Upper lobe of left lung (tissue), 6 donors: ENCODE results near the gene AP1B1. TPM values are rescaled to one million over a fixed set of nuclear protein-coding genes. Genes with fewer than 3 reads are reported as not detected.

Source experiments
- ATAC-seq, 2 donors: fragments of 200-7000 bp; cut with Tn5 transposase; one replicate each; pipeline ENCODE4 v1.9.1; 2022; ENCODE audit warnings: mild to moderate bottlenecking in 2 of 2, moderate library complexity in 2 of 2; ENCODE audit not compliant: low FRiP score in 2 of 2
- DNase-seq, 2 donors: peaks; one replicate each; pipeline ENCODE4 v3.0.0-alpha.2; 2019 to 2020
- H3K27ac ChIP-seq, 4 donors: fragments of 200-600 bp; sonication (generic); one replicate each; pipeline ENCODE4 v1.5.1; 2016 to 2019
- H3K27me3 ChIP-seq, 4 donors: fragments of 200-600 bp; sonication (generic); one replicate each; pipeline ENCODE4 v1.5.1; 2017 to 2019
- H3K36me3 ChIP-seq, 4 donors: fragments of 200-600 bp; sonication (generic); one replicate each; pipeline ENCODE4 v1.5.1; 2016 to 2019
- H3K4me1 ChIP-seq, 4 donors: fragments of 200-600 bp; sonication (generic); one replicate each; pipeline ENCODE4 v1.5.1; 2018 to 2019
- H3K4me3 ChIP-seq, 4 donors: fragments of 200-600 bp; sonication (generic); one replicate each; pipeline ENCODE4 v1.5.1; 2017 to 2019; ENCODE audit warnings: mild to moderate bottlenecking in 2 of 4, moderate library complexity in 1 of 4
- H3K9me3 ChIP-seq, 4 donors: fragments of 200-600 bp; sonication (generic); one replicate each; pipeline ENCODE4 v1.5.1; 2018 to 2019
- EP300 ChIP-seq, 4 donors: sonication (generic); formaldehyde crosslinking; IDR thresholded peaks; one replicate each; pipeline ENCODE4 v1.5.1; 2017; ENCODE audit warnings: antibody characterized with exemption in 4 of 4, control low read depth in 2 of 4
- POLR2A ChIP-seq, 4 donors: fragments of 450-650 bp; IDR thresholded peaks; one replicate each; pipeline ENCODE4 v1.5.1; 2016 to 2017; ENCODE audit warnings: antibody characterized with exemption in 4 of 4, mild to moderate bottlenecking in 2 of 4
- POLR2AphosphoS5 ChIP-seq, 2 donors: sonication (generic); formaldehyde crosslinking; IDR thresholded peaks; one replicate each; pipeline ENCODE4 v1.5.1; 2017; ENCODE audit warnings: antibody characterized with exemption in 2 of 2
- WGBS, 2 donors: methylation state at CpG; one replicate each; pipeline ENCODE4 v1.1.5; 2017 to 2018; 5-methylcytosine and 5-hydroxymethylcytosine counted together
- total RNA-seq, 6 donors: library from RNA; depleted of rRNA in 4 of 6; stranded (reverse); fragments of >200 nt in 4 of 6; gene quantifications; one replicate each; pipeline versions ENCODE4 v1.1.0 to v1.2.1, GENCODE V29; 2016 to 2021
- TF ChIP-seq, protein P1 (sequence below), 6 experiments: fragments of 450-650 bp in 4 of 6; fragments of 200-600 bp in 2 of 6; sonication (generic) in 2 of 6; IDR thresholded peaks; one replicate each; pipeline ENCODE4 v1.5.1; 2016 to 2019; ENCODE audit warnings: antibody characterized with exemption in 6 of 6
- donor health status: DM: no; HTN: no; CAD: no; lungs with moderate emphysema.
- donor health status: DM: no; HTN: yes; CAD: no; lungs with severe emphysema.

The AP1B1 gene
- total RNA-seq, 6 donors from 2014 or later: 44.7 to 162 (median 80.7) TPM

DNA sequence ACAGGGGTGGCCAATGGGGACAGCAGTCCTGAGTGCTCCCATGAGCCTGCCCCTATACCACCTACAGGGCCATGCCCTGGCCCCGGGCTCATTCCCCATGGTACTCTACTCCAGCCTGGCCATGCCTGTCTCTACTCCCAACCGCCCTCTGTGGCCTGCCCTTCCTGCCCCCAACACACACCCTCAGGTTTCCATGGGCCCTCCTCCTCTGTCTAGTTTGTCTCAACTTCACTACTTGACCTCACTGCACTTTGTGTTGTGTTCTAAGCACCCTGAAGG, 46.6 kb downstream of the AP1B1 start:
- Histone ChIP-seq H3K9me3 (no peaks in the 10 kb centered on the region), H3K27ac (peak overlapping the region in 1 of 4 donors; percentile 11), H3K36me3 (peaks cover 30 to 97% (median 79%) of the 10 kb centered on the region in 4 donors), H3K27me3 (no peaks in the 10 kb centered on the region), H3K4me1 (peaks cover 0 to 16% (median 7%) of the 10 kb centered on the region in 4 donors), H3K4me3 (no peak overlapping the region)
- ATAC-seq (no peak), DNase-seq (no peak)
- TF ChIP-seq, protein P1, sequence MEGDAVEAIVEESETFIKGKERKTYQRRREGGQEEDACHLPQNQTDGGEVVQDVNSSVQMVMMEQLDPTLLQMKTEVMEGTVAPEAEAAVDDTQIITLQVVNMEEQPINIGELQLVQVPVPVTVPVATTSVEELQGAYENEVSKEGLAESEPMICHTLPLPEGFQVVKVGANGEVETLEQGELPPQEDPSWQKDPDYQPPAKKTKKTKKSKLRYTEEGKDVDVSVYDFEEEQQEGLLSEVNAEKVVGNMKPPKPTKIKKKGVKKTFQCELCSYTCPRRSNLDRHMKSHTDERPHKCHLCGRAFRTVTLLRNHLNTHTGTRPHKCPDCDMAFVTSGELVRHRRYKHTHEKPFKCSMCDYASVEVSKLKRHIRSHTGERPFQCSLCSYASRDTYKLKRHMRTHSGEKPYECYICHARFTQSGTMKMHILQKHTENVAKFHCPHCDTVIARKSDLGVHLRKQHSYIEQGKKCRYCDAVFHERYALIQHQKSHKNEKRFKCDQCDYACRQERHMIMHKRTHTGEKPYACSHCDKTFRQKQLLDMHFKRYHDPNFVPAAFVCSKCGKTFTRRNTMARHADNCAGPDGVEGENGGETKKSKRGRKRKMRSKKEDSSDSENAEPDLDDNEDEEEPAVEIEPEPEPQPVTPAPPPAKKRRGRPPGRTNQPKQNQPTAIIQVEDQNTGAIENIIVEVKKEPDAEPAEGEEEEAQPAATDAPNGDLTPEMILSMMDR (IDR thresholded peaks at IDR 0.05): no peak
- TF ChIP-seq EP300 (IDR thresholded peaks at IDR 0.05) (no peak), POLR2AphosphoS5 (IDR thresholded peaks at IDR 0.05) (no peak), POLR2A (IDR thresholded peaks at IDR 0.05) (no peak)
- 85 to 100% methylated on average over 2 of the region's 2 CpGs for WGBS, 2 donors

DNA sequence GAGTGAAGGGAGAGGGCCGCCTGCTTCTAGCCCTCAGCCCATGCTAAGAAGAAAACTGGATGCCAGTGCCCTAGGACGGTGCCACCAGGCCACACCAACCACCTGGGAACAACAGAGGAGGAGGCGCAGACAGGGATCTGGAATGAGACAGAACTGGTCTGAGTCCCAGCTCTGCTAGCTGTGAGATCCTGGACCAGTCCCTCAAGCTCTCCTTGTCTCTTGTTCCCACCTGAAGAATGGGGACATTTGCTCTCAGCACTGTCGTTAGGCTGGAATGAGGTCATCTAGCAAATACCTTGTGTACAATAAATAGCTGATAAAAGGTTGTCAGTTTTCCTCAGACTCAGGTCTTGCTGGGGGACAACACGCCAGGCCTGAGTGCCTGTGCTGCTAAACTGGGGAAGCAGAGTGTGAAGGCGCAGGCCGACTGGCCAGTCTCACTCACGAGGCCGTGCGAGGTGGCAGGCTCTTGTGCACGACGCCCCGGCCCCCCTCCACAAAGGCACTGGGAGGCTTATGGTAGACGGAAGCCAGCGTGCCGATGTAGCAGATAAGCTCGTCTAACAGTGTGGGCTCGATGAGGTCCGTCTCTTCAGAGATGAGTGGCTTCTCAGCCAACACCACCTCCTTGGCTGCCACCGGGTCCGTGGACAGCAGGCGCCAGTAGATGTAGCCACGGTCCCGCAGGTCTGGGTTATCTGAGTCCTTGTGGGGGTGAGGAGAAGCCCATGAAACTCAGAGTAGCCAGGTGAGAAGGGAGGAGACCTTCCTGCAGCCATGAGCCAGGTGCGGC, 47.1 kb downstream of the AP1B1 start:
- no peaks in the 10 kb centered on the region for H3K9me3 ChIP-seq
- ATAC-seq (no peak), DNase-seq (no peak)
- TF ChIP-seq EP300 (IDR thresholded peaks at IDR 0.05) (no peak), POLR2A (IDR thresholded peaks at IDR 0.05) (no peak), POLR2AphosphoS5 (IDR thresholded peaks at IDR 0.05) (no peak)
- TF ChIP-seq, protein P1 (IDR thresholded peaks at IDR 0.05): no peak
- peaks cover 0 to 16% (median 7%) of the 10 kb centered on the region in 4 donors for H3K4me1 ChIP-seq
- 92 to 97% methylated on average over 19 to 25 of the region's 25 CpGs for WGBS, 2 donors
- H3K36me3 ChIP-seq: peaks cover 31 to 97% (median 78%) of the 10 kb centered on the region in 4 donors
- no peak overlapping the region for H3K4me3 ChIP-seq
- no peak overlapping the region for H3K27ac ChIP-seq
- H3K27me3 ChIP-seq: no peaks in the 10 kb centered on the region

- no peaks in the 10 kb centered on the region for H3K27me3 ChIP-seq
- H3K27ac ChIP-seq: no peak overlapping the region
- peaks cover 0 to 16% (median 5%) of the 10 kb centered on the region in 4 donors for H3K4me1 ChIP-seq
- ATAC-seq: no peak
- peaks cover 33 to 97% (median 79%) of the 10 kb centered on the region in 4 donors for H3K36me3 ChIP-seq
- no peak overlapping the region for H3K4me3 ChIP-seq
- DNase-seq: no peak
- 94% methylated on average over 5 of the region's 8 CpGs; no CpG with 5 or more reads in 1 of the 2 donors for WGBS, 2 donors
- no peaks in the 10 kb centered on the region for H3K9me3 ChIP-seq
- TF ChIP-seq, protein P1 (IDR thresholded peaks at IDR 0.05): no peak
- TF ChIP-seq POLR2AphosphoS5 (IDR thresholded peaks at IDR 0.05) (no peak), POLR2A (IDR thresholded peaks at IDR 0.05) (no peak), EP300 (IDR thresholded peaks at IDR 0.05) (no peak)
These were observed 47.8 kb downstream of the AP1B1 start for GRCh38 chr22:29340566-29340965.

- TF ChIP-seq POLR2AphosphoS5 (IDR thresholded peaks at IDR 0.05) (no peak), EP300 (IDR thresholded peaks at IDR 0.05) (no peak), POLR2A (IDR thresholded peaks at IDR 0.05) (no peak)
- TF ChIP-seq, protein P1 (IDR thresholded peaks at IDR 0.05): no peak
- Histone ChIP-seq H3K27ac (no peak overlapping the region), H3K27me3 (no peaks in the 10 kb centered on the region), H3K9me3 (no peaks in the 10 kb centered on the region), H3K4me3 (no peak overlapping the region), H3K4me1 (peaks cover 0 to 16% (median 4%) of the 10 kb centered on the region in 4 donors), H3K36me3 (peaks cover 33 to 99% (median 81%) of the 10 kb centered on the region in 4 donors)
- DNase-seq: no peak
- ATAC-seq: no peak
- 87 to 92% methylated on average over 22 to 23 of the region's 23 CpGs for WGBS, 2 donors
These were observed 48.8 kb downstream of the AP1B1 start for GRCh38 chr22:29339381-29340235.
